HG03565 (cell line): ENCODE results near the gene TXNRD2.

ENCODE experiments used
- ATAC-seq: cut with Tn5 transposase; IDR thresholded peaks from one replicate; pipeline ENCODE4 v1.9.1; 2021; ENCODE audit warnings: mild to moderate bottlenecking, moderate library complexity; ENCODE audit not compliant: unreplicated experiment

TXNRD2 gene

GRCh38 chr22:19941365-19942082 is at the start of gene TXNRD2, which contains the start of gene COMT:
TSS of gene TXNRD2 (minus strand) at chr22:19941818. CDS start at chr22:19941803, 15 bp downstream.
TSS of gene COMT (plus strand) at chr22:19941772. CDS start at chr22:19962527, 20,755 bp downstream.
- ATAC-seq = no peak

GRCh38 chr22:19991395-19991644 is 49.7 kb upstream of the TXNRD2 start:
- no peak for ATAC-seq

DNA sequence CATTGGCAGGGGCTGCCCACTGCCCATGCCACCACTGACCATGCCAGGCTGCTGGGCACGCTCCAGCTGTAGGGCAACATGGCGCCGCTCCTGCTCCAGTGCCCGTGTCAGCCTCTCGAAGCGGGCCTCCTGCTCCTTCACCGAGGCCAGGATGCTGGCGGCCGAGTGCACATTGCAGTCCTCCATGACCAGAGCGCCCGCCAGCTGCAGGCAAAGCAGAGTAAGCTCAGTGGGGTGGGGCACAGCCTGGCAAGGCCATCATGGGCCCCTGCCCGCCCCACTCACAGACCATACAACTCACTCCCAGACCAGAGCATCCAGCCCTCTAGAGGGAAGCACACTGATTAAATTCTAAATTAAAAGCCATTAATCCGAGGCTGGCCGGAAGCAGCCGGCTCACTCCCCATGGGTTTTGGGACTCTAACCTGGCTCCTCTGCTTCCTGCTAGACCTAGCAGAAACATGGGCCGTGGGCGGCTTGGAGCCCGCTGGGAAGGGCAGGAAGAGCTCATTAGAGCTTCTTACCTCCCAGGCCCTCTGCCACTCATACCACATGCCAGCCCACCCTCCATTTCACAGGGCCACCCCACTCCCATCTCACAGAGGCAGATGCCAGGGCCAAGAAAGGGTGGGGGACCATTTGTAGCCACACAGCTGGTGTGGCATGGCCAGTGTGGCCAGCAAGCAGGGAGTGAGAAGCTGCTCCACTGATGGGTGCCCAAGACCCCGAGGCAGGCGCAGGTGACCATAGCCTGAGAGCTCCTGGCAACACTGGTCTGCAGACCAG is 49.2 kb upstream of the TXNRD2 start:
- ATAC-seq = no peak

DNA sequence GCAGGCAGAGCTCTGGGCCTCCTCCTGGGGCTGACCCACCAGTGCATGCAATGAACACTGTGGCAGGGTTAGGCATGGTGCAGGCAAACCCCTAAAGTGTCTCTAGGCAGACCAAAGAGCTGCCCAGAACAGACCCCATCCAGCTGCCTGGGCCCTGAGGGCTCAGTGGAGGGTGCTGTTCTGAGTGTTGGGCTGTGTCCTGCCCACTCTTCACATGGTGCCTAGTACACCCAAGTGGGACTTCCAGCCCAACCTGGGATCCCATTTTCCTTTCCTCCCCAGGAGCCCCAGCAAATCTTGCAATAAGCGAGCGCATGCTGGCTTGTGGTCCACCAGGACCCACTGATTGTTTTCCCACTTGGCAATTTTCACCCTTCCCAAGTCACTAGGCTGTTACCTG is 48.6 kb upstream of the TXNRD2 start:
- ATAC-seq = no peak

DNA sequence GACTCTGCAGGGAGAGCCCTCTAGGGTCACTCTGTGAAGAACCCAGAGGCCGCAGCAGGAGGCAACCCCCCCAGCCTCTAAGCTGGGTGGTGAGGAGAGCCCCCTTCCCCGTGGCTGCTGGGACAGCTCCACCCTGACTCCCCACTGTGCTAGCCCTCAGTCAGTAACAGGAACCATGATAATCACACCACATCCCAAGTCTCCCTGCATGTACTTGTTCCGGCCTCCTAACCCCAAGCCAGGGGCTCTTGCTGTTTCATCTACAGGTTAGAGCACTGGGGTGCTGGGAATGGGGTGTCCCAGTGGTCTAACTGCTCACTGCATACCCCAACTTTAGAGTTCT is 48.1 kb upstream of the TXNRD2 start:
- no peak for ATAC-seq

DNA sequence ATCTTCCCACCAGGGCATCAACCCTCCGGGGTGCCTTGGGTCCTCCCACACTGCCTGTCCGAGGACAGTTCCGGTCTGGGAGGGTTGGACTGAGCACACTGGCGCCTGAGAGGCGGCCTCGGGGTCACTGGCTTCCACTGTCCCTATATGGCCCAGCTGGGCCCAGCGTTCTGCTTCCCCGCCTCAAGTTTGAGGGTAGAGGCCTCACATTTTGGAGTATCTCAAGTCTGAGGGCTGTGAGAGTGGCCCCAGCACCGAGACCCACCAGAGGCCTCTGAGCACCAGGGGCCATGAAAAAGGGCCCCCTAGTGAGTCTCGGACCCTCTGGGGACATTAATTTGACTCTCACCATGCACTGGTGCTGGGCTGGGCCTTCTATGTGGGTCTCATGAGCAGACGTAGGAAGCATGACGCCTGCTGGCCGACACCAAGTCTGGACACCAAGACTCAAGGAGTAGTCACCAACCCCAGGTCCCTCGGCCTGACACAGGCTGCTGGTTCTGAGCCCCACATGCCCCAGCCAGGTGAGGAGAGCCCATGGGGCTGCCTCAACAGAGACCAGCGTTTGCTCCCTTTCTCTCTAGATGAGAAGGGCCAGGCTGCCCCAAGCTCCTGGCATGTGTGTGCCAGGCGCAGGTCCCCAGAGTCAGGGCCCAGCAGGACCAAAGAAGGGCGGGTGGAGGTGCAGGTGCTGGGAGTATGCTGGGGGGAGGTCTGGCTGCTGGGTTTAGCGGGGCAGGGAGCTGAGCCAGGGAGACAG is 47.5 kb upstream of the TXNRD2 start:
- ATAC-seq = no peak

- no peak for ATAC-seq
Observed at GRCh38 chr22:19988331-19988808, 46.8 kb upstream of the TXNRD2 start.

GRCh38 chr22:19987394-19988306 is 46.0 kb upstream of the TXNRD2 start:
- no peak for ATAC-seq

DNA sequence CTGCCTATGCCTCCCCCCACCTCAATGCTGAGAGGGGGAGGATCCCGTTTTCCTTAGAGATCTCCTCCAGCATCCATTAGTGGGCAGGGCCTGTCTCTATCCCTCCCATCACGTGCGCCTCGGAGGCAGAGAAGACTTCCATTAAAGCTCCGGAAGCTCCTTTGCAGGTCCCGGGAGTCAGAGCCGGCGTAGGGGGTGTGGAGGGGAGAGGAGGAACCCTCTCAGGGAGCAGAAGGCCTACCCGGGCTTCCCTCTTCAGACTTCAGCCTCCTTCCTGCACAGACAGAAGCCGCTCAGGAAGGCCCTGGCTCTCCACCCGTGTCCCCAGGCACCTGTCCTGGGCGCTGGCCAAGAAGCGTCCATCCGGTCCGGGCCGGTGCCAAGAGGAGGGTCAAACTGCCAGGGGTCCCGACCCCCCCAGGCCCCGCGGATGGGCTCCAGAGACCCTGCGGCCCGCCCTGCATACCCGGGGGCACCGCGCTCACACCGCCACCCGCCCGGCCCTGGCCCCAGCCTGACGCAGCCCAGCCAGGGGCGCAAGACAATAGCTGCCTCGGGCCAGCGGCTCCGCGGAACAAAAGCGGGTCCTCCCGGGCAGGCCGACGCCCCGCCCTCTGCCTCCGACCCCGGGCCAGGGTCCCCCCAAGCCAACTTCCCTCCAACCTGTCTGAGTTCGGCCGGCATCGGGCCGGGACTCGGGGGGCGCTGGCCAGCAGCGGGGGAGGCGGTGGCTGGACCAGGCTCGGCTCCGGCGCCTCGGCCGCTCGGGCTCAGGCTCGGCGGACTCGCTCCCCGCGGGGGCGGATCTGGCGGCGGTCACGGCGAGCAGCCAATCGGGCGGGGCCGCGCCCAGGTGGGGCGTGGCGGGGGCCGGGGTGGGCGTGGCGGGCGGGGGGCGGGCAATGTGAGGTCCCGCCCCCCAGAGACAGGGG is 45.1 kb upstream of the TXNRD2 start:
- peak; percentile 44 for ATAC-seq

- ATAC-seq = no peak
Observed at GRCh38 chr22:19986011-19986409, 44.4 kb upstream of the TXNRD2 start.

DNA sequence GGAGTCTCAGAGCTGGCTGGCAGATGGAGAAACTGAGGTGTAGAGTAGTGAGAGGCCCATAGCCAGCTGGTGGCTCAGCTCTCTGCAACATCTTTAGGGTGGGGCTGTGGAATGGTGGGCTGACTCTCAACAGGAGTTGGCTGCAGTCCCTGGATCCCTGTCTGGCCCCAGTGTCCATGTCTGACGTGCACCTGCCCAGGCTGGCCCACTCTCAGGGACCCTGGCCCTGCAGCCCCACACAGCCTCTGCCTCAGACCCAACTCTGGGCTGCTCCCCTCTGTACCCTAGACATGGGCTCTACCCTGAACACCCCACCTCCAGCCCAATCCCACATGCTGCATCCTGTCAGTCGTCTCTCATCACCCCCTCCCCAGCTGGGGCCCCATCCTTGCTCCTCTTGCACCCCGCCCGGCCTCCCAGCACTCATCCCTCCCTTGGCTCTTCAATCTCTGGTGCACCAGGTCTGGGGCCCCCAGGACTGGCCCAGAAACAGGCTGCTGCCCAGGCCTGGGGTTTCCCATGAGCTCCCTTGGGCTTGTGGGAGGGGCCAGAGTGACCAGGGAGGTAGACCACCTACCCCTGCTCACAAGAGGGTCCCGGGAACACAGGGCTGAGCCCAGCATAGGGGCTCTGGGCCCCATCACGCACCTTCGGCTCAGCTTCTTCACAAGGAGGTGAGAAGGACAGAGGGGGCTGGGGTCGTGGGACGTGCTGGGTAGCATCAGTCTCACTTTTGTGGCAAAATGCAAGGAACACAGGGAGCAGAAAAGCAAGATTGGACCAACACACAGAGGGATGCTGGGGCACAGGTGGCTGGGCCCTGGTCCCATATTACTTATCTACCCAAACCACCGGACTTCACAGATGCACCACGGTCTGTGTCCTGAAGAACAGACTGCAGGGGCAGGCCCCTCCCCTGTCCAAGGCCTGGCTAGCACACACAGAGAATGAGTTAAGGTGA is 43.5 kb upstream of the TXNRD2 start:
- ATAC-seq = no peak

DNA sequence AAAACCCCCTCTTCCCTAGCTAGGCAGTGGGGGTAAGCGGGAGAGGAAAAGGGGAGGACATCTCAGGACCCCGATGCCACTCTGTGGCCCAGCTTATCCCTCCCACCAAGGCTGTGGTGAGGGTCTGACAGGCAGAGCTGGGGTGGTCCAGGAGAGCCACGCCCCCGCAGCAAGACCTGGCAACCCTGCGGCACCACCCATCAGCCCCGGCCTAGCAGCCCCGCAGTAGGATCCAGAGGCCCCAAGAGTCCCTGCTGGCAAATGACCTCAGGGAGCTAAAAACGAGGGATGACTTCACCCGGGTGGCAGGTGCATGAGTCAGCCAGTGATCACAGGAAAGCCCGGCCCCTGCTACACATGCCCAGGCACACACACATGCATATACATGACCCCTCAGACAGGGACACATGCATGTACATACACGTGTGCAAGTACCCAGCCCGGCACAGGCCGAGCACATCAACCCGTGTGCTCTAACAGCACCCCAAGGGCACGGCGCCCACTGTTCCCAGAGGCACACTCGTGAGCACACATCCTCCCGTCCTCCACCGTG is 42.7 kb upstream of the TXNRD2 start:
- no peak for ATAC-seq

- no peak for ATAC-seq
Observed at GRCh38 chr22:19983741-19984140, 42.1 kb upstream of the TXNRD2 start.

- ATAC-seq = no peak
Observed at GRCh38 chr22:19982991-19983578, 41.5 kb upstream of the TXNRD2 start.

DNA sequence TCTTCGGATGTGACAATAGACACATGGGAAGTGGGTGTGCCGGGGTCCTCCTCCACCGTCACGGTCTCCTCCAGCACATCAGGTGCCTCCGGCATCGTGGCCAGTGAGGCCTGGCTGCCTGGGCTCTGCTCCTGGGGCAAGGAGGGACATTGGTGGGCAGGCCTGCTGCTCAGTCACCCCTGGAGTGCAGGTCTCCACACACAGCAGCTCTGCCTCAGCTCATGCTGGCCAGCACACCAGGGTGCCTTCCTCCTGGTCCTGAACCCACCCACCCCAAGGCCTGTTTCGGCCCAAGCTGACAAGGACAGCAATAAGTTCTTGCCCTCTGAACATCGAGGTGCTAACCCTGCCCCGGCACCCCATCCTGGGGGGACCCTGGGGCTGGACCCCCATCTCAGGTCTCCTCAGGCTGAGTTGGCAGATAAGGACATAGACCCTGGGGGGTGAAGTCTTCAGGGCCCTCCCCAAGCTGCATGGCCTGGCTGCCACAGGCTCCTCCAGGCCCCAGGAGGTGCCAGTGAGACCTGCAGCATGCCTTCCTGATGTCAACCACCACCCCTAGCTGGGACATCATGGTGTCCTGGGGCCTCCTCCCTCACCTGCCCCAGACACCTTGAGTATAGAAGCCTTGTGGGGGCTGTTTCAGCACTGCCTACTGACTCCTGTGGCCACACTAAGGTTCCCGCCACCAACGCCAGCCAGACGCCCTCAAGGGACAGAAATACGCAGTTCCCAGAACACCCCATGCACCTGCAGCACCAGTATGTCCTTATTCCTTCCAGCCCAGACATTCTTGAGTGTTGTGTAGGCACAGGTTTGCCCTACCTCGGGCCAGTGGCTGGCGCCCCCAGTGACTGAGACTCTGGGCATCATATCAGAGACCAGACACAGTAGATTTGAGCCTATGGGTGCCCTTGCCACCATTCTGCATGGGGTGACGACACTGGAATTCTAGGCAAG is 40.6 kb upstream of the TXNRD2 start:
- no peak for ATAC-seq

DNA sequence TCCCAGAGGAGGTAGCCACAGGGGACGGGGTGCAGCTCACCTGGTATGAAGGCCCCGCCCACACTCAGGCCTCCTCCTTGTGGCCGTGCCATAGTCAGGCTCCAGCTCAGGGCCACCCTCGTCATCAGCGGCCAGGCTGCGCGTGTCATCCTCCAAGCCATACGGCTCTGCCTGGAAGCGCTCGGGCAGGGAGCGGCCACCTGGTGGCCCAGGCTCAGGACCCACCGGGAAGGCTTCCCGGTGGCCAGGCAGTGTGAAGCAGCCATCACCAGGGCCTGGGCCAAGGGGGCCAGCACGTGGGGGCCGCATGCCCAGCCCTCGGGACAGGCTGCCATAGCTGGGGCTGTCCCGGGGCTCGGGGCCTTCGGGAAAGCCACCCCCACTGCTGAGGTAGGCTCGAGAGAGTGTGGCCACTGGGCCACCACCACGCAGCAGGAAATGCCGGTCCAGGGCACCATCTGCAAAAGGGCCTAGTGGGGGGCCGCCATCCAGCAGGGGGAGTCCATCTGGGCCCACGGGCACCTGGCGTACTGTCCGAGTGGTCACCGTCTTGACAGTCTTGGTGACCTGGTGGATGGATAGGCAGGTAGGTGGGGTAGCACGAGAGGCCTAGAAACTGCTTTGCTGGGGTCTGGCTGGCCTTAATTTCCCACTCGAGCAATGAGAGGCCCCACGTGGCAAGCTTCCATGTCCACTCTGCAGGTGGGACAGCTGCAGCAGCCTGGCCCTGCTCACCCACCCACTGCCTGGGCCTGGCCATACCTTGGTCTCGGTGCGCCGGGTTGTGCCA is 39.7 kb upstream of the TXNRD2 start:
- ATAC-seq = no peak
